ENCODE results near the gene SPCS2. TPM values are rescaled to one million over a fixed set of nuclear protein-coding genes. Genes with fewer than 3 reads are reported as not detected.
"Not testable (repeated sequence)": the region's sequence is repeated elsewhere in the genome, so short reads cannot be mapped to it uniquely, and the experiment has no call there.

SPCS2 gene
- total RNA-seq, 1 donor from 2014 or later: 167 TPM

DNA sequence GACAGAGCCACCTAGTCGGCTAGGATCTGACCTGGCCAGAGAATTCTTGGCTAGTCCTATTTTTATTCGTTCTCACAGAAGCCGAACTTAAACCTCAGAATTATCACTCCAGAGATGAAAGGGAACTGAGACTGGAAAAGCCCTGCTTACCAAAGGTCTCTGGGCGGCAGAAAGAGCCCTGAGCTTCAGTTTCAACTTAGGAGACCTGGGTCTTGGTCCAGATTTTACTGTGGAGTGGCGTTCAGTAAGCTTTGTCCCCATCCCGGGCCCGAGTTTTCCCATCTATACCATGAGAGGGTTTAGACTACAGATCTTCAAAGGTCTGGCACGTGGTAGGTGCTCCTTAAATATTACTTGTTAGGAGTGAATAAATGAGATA is 40.2 kb downstream of the SPCS2 start:
- H3K36me3 Mint-ChIP-seq (ENCODE audit: low read depth): peaks cover 10% of the 10 kb centered on the region
- no peaks in the 10 kb centered on the region for H3K9me3 Mint-ChIP-seq
- H3K27ac Mint-ChIP-seq: peak overlapping the region; percentile 81
- no peak for DNase-seq (ENCODE audit: low spot score)
- H3K27me3 Mint-ChIP-seq (ENCODE audit: insufficient read depth): no peaks in the 10 kb centered on the region
- H3K4me3 Mint-ChIP-seq: peak overlapping the region; percentile 94
- H3K4me1 Mint-ChIP-seq (ENCODE audit: low read depth): peaks cover 30% of the 10 kb centered on the region
- intact Hi-C loops (cut with micrococcal nuclease): loop anchor here (2.0 kb wide), 2 partner anchors 396 to 412 kb away; partner anchors contain the start of gene POLD3

DNA sequence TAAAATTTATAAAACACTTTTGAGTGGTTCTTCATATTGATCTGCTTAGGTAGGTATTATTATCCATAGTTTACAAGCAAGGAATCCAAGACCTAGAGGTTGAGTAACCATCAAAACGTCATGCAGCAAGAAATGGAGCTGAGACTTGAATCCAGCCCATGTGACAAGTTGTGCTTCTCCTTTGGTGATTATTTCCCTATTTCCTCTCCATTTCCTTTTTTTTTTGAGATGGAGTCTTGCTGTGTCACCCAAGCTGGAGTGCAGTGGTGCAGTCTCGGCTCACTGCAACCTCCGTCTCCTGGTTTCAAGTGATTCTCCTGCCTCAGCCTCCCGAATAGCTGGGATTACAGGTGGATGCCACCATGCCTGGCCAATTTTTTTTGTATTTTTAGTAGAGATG is 41.1 kb downstream of the SPCS2 start:
- intact Hi-C loops (cut with micrococcal nuclease); H3K9me3 Mint-ChIP-seq; H3K27ac Mint-ChIP-seq; H3K27me3 Mint-ChIP-seq (ENCODE audit: insufficient read depth); DNase-seq (ENCODE audit: low spot score): not testable (repeated sequence)
- H3K36me3 Mint-ChIP-seq (ENCODE audit: low read depth): peaks cover 18% of the 10 kb centered on the region
- peaks cover 30% of the 10 kb centered on the region for H3K4me1 Mint-ChIP-seq (ENCODE audit: low read depth)
- peak overlapping the region; percentile 94 for H3K4me3 Mint-ChIP-seq

DNA sequence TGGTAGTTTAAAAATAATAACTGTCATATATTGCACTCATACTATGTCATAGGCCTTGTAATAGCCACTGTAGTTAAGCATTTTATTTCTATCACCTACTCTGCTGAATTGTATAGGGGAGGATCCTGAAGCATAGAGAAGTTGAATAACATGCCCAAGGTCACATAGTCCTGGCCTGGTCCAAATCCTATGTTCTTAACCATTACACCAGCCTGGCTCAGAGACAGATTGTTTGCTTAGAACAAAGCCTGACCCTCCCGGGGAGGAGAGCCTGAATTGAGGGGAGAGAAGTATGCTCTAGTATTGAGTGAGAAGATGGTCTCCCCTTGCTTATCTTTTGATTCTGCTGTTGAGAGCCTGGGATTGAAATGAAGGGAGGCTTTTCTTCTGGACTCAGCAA is 41.9 kb downstream of the SPCS2 start:
- peaks cover 18% of the 10 kb centered on the region for H3K36me3 Mint-ChIP-seq (ENCODE audit: low read depth)
- DNase-seq (ENCODE audit: low spot score): no peak
- H3K9me3 Mint-ChIP-seq: no peaks in the 10 kb centered on the region
- peaks cover 30% of the 10 kb centered on the region for H3K4me1 Mint-ChIP-seq (ENCODE audit: low read depth)
- no peak overlapping the region for H3K27ac Mint-ChIP-seq
- intact Hi-C loops (cut with micrococcal nuclease): no loop called here
- peak overlapping the region; percentile 94 for H3K4me3 Mint-ChIP-seq
- H3K27me3 Mint-ChIP-seq (ENCODE audit: insufficient read depth): no peaks in the 10 kb centered on the region

DNA sequence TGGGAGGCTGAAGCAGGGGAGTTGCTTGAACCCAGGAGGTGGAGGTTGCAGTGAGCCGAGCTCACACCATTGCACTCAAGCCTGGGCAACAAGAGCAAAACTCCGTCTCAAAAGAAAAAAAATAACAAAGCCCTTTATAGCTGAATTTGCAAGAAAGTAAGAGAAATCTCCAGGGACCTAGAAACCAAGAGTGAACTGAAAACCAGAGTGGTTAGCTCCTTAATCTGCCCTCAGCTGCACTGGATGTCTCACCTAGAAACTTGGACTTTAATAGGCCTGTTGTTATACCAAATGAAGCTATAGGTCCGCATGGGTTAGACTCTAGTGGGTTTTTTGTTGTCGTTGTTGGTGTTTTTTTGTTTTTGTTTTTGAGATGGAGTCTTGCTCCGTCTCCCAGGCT is 43.8 kb downstream of the SPCS2 start:
- Mint-ChIP-seq H3K4me3 (no peak overlapping the region), H3K9me3 (no peaks in the 10 kb centered on the region), H3K27me3 (ENCODE audit: insufficient read depth) (no peaks in the 10 kb centered on the region), H3K27ac (no peak overlapping the region), H3K4me1 (ENCODE audit: low read depth) (peaks cover 30% of the 10 kb centered on the region), H3K36me3 (ENCODE audit: low read depth) (peaks cover 22% of the 10 kb centered on the region)
- DNase-seq (ENCODE audit: low spot score): no peak
- intact Hi-C loops (cut with micrococcal nuclease): no loop called here

- H3K4me3 Mint-ChIP-seq: no peak overlapping the region
- H3K36me3 Mint-ChIP-seq (ENCODE audit: low read depth): peaks cover 28% of the 10 kb centered on the region
- no peak overlapping the region for H3K27ac Mint-ChIP-seq
- no peaks in the 10 kb centered on the region for H3K27me3 Mint-ChIP-seq (ENCODE audit: insufficient read depth)
- DNase-seq (ENCODE audit: low spot score): no peak
- peaks cover 10% of the 10 kb centered on the region for H3K4me1 Mint-ChIP-seq (ENCODE audit: low read depth)
- intact Hi-C loops (cut with micrococcal nuclease): no loop called here
- no peaks in the 10 kb centered on the region for H3K9me3 Mint-ChIP-seq
Observed at GRCh38 chr11:75000975-75001354, 51.9 kb downstream of the SPCS2 start.

- H3K4me3 Mint-ChIP-seq: no peak overlapping the region
- no peaks in the 10 kb centered on the region for H3K9me3 Mint-ChIP-seq
- peaks cover 32% of the 10 kb centered on the region for H3K36me3 Mint-ChIP-seq (ENCODE audit: low read depth)
- intact Hi-C loops (cut with micrococcal nuclease): no loop called here
- H3K27me3 Mint-ChIP-seq (ENCODE audit: insufficient read depth): no peaks in the 10 kb centered on the region
- no peak for DNase-seq (ENCODE audit: low spot score)
- H3K4me1 Mint-ChIP-seq (ENCODE audit: low read depth): peaks cover 10% of the 10 kb centered on the region
- H3K27ac Mint-ChIP-seq: no peak overlapping the region
Observed at GRCh38 chr11:75001686-75002085, 52.6 kb downstream of the SPCS2 start.

DNA sequence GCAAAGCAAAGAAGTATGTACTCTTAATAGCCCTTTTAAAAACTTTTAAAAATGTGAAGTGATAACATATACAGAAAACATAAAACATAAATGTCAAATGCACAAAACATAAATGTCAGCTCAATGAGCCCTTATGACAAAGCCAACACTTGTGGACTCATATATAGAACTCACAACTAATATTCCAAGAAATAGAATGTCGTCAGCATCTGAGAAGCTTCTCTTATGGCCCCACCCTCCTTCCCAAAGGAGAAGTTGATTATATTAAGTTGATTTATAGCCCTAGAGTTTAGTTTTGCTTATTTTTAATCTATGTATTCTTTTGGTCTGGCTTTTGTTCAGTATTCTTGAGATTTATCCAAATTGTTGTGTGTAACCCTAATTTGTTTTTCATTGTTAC is 53.5 kb downstream of the SPCS2 start:
- H3K27me3 Mint-ChIP-seq (ENCODE audit: insufficient read depth): no peaks in the 10 kb centered on the region
- no peak for DNase-seq (ENCODE audit: low spot score)
- H3K27ac Mint-ChIP-seq: no peak overlapping the region
- H3K4me1 Mint-ChIP-seq (ENCODE audit: low read depth): peaks cover 10% of the 10 kb centered on the region
- intact Hi-C loops (cut with micrococcal nuclease): no loop called here
- peaks cover 38% of the 10 kb centered on the region for H3K36me3 Mint-ChIP-seq (ENCODE audit: low read depth)
- H3K9me3 Mint-ChIP-seq: no peaks in the 10 kb centered on the region
- no peak overlapping the region for H3K4me3 Mint-ChIP-seq

DNA sequence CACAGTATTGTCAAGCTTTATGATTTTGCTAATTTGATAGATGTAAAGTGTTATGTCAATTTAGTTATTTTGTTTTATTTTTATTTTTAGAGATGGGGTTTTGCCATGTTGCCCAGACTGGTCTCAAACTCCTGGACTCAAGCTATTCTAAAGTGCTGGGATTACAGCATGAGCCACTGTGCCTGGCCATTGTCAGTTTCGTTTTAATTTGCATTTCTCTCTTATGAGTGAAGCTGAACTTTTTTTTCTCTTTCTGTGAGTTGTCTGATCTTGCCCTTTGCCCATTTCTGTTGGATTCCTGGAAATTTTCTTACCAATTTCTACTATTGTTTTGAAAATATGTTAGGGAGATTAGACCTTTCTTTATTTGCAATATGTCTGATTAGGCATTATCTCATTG is 55.1 kb downstream of the SPCS2 start:
- no peak overlapping the region for H3K4me3 Mint-ChIP-seq
- H3K27ac Mint-ChIP-seq: no peak overlapping the region
- no peaks in the 10 kb centered on the region for H3K27me3 Mint-ChIP-seq (ENCODE audit: insufficient read depth)
- DNase-seq (ENCODE audit: low spot score): no peak
- H3K36me3 Mint-ChIP-seq (ENCODE audit: low read depth): peaks cover 38% of the 10 kb centered on the region
- peaks cover 10% of the 10 kb centered on the region for H3K4me1 Mint-ChIP-seq (ENCODE audit: low read depth)
- no peaks in the 10 kb centered on the region for H3K9me3 Mint-ChIP-seq
- intact Hi-C loops (cut with micrococcal nuclease): no loop called here

DNA sequence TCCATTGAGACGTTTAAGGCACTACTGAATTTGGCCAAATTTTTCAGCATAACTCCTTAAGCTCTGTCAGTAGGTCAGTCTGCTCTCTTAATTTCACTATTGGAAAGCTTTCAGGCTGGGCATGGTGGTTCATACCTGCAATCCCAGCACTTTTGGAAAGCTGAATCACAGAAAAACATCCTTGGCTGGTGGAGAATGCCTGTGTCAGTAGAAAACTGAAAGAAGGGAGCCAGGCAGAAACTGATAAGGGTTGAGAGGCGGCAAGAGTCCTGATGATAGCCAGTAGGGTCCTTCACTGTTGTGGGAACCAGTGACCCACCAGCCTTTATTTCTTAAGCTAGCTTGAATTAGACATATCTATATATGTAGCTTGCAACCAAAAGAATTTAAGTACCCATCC is 62.3 kb downstream of the SPCS2 start:
- H3K36me3 Mint-ChIP-seq (ENCODE audit: low read depth): peaks cover 28% of the 10 kb centered on the region
- H3K4me1 Mint-ChIP-seq (ENCODE audit: low read depth): peaks cover 9% of the 10 kb centered on the region
- H3K27ac Mint-ChIP-seq: no peak overlapping the region
- H3K27me3 Mint-ChIP-seq (ENCODE audit: insufficient read depth): no peaks in the 10 kb centered on the region
- H3K9me3 Mint-ChIP-seq: no peaks in the 10 kb centered on the region
- DNase-seq (ENCODE audit: low spot score): no peak
- intact Hi-C loops (cut with micrococcal nuclease): no loop called here
- H3K4me3 Mint-ChIP-seq: no peak overlapping the region

- Mint-ChIP-seq H3K27me3 (ENCODE audit: insufficient read depth) (no peaks in the 10 kb centered on the region), H3K4me3 (no peak overlapping the region), H3K36me3 (ENCODE audit: low read depth) (peaks cover 23% of the 10 kb centered on the region), H3K4me1 (ENCODE audit: low read depth) (peaks cover 9% of the 10 kb centered on the region), H3K9me3 (no peaks in the 10 kb centered on the region), H3K27ac (no peak overlapping the region)
- no peak for DNase-seq (ENCODE audit: low spot score)
- intact Hi-C loops (cut with micrococcal nuclease): no loop called here
Observed at GRCh38 chr11:75011872-75012271, 62.8 kb downstream of the SPCS2 start.

DNA sequence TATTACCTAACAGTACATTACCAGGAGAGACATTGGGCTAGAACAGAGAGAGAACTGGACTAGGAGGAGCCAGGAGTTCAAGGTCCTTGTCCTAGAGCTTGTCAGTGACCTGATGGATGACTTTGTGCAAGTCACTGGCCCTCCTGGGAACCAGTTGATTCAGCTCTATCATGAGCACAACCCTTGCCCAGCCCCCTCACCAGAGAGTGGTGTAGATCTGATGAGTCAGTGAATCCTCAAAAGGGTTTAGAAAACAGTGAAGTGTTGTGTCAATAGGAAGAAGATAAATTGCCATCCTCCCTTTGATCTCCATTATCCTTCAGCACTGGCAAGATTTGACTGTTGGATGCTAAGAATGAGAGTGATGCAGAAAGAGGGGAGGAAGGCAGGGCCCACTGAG is 64.0 kb downstream of the SPCS2 start:
- Mint-ChIP-seq H3K4me3 (no peak overlapping the region), H3K27me3 (ENCODE audit: insufficient read depth) (no peaks in the 10 kb centered on the region), H3K9me3 (no peaks in the 10 kb centered on the region), H3K27ac (no peak overlapping the region), H3K36me3 (ENCODE audit: low read depth) (peaks cover 18% of the 10 kb centered on the region), H3K4me1 (ENCODE audit: low read depth) (peaks cover 9% of the 10 kb centered on the region)
- intact Hi-C loops (cut with micrococcal nuclease): no loop called here
- no peak for DNase-seq (ENCODE audit: low spot score)

DNA sequence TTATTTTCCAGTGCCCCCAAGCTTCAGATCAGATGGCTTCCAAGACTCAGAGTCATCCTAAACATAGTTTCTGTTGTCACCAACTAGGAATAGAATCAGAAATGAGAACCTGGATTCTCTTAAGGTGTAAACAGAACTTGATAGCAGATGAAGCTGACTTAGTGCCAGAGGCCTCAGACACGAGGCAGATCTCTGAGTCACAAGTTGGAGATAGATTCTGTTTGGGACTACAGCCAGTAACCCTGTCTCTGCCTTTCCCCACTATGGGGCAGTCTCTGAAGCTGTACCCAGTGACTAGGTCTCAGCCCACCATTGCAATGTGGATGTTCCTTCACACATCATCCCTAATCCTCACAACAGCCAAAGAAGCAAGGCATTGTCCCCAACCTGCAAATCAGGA is 65.1 kb downstream of the SPCS2 start:
- Mint-ChIP-seq H3K4me3 (no peak overlapping the region), H3K27ac (no peak overlapping the region), H3K27me3 (ENCODE audit: insufficient read depth) (no peaks in the 10 kb centered on the region), H3K9me3 (no peaks in the 10 kb centered on the region), H3K36me3 (ENCODE audit: low read depth) (peaks cover 14% of the 10 kb centered on the region), H3K4me1 (ENCODE audit: low read depth) (peaks cover 9% of the 10 kb centered on the region)
- intact Hi-C loops (cut with micrococcal nuclease): no loop called here
- DNase-seq (ENCODE audit: low spot score): no peak

DNA sequence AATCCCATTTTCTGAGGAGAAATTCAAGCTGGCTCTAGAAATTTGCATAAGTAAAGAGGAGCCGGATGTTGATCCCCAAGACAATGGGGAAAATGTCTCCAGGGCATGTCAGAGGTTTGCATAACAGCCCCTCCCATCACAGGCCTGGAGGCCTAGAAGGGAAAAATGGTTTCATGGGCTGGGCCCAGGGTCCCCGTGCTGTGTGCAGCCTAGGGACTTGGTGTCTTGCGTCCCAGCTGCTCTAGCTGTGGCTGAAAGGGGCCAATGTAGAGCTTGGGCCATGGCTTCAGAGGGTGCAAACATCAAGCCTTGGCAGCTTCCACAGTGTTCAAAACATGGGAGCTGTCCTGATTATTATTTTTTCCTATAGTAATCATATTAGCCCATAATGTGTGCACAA is 70.1 kb downstream of the SPCS2 start:
- H3K9me3 Mint-ChIP-seq; DNase-seq (ENCODE audit: low spot score); H3K27ac Mint-ChIP-seq; H3K36me3 Mint-ChIP-seq (ENCODE audit: low read depth); H3K27me3 Mint-ChIP-seq (ENCODE audit: insufficient read depth); intact Hi-C loops (cut with micrococcal nuclease); H3K4me1 Mint-ChIP-seq (ENCODE audit: low read depth); H3K4me3 Mint-ChIP-seq: not testable (repeated sequence)

GRCh38 chr11:75020328-75020727 is 71.3 kb downstream of the SPCS2 start:
- H3K36me3 Mint-ChIP-seq (ENCODE audit: low read depth); intact Hi-C loops (cut with micrococcal nuclease); H3K4me3 Mint-ChIP-seq; H3K4me1 Mint-ChIP-seq (ENCODE audit: low read depth); H3K9me3 Mint-ChIP-seq; H3K27ac Mint-ChIP-seq; H3K27me3 Mint-ChIP-seq (ENCODE audit: insufficient read depth); DNase-seq (ENCODE audit: low spot score): not testable (repeated sequence)

Data from activated T-helper 1 cell treated with anti-CD3 and anti-CD28 coated beads, Interleukin-12 subunit alpha, Interleukin-12 subunit beta, Interleukin-2, Interleukin-4 antibody, amounts not matched to agents 30 ng/mL and 10 ng/mL and 1 ng/mL, durations not matched to agents 14 hours and 24 hours and 36 hours (primary cell).